ENCODE measurements around the gene TUBGCP3.

TUBGCP3 gene

DNA sequence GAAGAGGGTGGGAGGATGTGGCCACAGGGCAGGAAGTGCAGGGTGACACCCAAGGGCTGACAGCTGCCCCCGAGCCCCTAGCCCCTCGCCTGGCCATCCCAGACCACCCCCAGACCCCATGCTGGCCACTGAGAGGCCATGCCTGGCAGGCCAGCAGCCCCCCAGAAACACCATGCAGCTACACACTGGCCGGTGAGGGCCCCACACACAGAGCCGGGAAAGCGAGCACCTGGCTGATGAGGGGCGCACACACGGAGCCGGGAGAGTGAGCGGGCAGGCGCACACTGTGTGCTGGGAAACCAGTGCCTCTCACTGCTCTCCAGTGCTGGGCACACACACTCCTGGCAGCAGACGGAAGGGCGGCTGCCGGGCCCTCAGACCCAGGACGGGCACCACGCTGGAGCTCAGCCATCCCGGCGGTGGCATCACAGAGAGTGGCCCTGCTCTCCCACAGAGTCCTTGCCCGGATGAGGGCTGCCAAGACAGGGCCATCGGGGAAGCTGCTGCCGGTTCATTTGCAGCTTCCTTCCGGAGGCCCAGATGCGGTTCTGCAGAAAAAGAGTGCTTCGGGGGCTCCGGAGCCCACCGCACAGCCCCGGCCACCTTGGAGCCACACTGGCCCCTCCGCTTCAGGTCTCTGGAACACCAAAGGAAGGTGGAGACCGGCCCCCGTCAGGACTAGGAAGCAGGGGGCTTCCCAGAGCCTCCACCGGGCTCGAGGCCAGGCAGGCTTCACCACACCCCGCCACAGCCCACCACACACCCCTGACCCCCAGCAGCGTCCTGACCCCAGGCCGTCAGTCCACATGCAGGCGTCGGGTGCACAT lies 135.4 kb downstream of the TUBGCP3 start:
- no peak for DNase-seq (ENCODE audit: low read depth)

- DNase-seq (ENCODE audit: low read depth), result no peak
These were observed 136.2 kb downstream of the TUBGCP3 start for GRCh38 chr13:112451512-112452379.

GRCh38 chr13:112450904-112451240 lies 137.1 kb downstream of the TUBGCP3 start:
- DNase-seq (ENCODE audit: low read depth), result no peak

DNA sequence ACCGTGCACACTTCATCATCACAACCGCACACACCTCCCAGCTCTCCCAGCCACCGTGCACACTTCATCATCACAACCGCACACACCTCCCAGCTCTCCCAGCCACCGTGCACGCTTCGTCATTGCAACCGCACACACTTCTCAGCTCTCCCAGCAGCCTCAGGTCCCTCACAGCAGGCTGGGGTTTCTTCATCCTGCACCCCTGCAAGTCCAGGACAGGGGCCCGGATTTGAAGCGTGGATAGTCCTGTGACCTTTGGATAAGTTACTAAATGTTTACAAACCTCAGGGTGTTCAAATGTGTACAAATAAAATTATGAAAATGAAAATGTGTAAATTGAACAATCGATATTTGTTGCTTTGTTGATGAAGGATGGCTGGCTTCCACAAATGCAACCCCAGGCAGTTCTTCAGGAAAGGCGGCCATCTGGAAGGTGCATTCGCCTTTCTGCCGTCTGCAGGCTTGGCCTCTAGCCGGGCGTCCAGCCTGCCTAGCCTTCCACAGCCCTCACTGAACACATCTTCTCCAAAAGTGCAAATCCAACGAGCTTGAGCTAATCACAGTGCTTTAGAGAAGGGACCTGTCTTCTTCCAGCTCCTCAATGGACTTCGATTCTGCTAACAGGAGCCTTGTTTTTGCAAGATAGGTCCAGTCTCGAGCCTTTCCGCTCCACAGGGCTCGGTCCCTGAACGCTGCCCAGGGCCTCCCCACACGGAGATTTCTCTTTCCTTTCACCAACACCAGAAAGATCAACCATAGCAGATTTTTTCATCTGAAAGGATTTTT lies 137.6 kb downstream of the TUBGCP3 start:
- DNase-seq (ENCODE audit: low read depth), result no peak

DNA sequence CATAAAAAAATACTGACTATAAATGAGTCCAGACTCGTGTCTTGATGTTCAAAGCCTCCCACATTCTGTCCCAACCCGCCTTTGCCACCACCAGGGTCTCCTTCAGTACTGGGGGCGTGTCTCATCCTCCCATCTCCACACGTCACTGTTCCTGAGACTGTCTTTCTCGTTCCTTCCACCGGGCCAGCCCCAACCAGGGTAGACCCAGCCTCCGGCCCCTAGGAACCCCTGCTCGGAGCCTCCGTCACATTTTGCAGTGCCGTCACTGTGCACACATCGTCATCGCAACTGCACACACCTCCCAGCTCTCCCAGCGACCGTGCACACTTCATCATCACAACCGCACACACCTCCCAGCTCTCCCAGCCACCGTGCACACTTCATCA lies 138.4 kb downstream of the TUBGCP3 start:
- no peak for DNase-seq (ENCODE audit: low read depth)

DNA sequence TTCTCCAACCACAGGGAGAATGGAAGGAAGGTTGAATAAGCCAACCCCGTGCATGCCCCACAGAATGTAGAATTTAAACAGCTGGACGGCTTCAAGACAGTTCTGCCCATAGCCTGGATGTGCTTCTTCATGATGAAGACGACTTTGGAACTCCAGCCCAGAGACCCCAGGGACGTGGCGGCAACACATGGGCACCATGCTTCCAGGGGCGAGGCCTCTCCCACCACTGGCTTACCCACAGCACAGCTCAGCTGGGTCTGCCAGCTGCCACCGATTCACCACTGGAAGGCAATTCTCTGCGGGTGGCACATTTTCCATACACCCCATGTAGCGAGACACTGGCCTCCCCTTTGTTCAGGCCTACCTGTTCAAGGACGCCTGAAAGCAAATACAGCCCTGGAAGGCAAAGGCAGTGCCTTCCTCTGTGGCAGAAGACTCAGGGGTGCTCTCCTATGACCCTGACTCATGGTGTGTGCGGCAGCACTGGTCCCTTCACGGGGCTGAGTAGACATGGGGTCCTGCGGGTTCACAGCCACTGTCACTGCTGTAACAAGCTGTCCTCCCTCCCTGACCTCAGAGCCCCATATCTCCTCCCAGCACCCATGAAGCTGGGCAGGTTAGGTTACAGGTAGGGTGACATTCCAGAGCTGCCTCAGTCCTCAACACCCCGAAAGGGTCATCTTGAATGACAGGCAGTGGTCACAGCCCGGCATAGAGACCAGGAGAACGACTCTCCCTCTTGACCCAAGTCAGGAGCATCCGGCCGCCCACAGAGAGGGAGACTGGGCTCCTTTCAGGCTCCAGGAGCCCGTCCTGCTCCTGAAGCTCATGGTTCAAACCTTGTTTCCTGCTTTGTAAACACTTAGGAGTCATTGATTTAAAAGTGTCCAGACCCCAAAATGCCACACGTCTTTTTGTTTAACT lies 139.1 kb downstream of the TUBGCP3 start:
- no peak for DNase-seq (ENCODE audit: low read depth)

GRCh38 chr13:112447761-112448603 lies 140.0 kb downstream of the TUBGCP3 start:
- no peak for DNase-seq (ENCODE audit: low read depth)

- no peak for DNase-seq (ENCODE audit: low read depth)
These were observed 140.6 kb downstream of the TUBGCP3 start for GRCh38 chr13:112447306-112447705.

DNA sequence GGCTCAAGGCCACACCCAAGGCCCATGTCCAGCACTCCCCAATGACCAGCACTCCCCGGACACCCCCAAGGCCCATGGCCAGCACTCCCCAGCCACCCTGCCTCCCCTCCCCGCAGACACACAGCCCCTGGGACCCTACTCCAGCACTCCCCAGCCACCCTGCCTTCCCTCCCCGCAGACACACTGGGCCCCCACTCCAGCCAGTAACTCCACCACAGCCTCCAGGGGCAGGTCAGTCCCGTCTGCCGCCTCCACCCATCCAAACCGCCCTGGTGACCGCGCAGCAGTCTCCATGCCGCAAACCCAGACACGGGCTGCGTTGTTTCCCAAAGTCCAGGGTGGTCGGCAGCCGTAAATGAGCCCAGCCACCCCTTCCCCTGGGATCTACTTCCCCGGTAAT lies 141.1 kb downstream of the TUBGCP3 start:
- DNase-seq (ENCODE audit: low read depth), result no peak

DNA sequence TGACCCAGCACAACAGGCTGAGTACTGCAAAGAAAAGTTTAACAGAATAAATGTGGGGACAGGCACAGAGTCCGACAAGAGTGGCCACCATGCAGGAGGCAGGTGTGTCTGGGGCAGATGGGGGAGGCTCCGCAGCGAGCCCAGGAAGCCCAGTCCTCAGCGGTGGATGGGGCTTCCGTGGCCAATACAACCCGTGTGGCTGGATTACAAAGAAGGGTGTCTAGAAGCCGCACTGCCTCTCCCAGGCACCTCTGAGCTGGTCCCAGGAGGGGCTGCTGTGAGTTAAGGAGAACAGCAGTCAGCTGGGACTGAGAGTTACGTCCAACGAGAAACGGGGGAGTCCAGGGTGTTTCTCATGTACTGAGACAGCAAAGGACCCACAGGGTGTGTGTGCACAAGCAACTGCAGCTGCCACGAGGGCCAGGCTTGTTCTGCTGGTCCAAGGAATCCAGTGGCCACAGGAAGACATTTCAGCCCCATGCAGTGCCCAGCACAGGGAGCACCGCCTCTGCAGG lies 141.5 kb downstream of the TUBGCP3 start:
- DNase-seq (ENCODE audit: low read depth), result no peak

DNA sequence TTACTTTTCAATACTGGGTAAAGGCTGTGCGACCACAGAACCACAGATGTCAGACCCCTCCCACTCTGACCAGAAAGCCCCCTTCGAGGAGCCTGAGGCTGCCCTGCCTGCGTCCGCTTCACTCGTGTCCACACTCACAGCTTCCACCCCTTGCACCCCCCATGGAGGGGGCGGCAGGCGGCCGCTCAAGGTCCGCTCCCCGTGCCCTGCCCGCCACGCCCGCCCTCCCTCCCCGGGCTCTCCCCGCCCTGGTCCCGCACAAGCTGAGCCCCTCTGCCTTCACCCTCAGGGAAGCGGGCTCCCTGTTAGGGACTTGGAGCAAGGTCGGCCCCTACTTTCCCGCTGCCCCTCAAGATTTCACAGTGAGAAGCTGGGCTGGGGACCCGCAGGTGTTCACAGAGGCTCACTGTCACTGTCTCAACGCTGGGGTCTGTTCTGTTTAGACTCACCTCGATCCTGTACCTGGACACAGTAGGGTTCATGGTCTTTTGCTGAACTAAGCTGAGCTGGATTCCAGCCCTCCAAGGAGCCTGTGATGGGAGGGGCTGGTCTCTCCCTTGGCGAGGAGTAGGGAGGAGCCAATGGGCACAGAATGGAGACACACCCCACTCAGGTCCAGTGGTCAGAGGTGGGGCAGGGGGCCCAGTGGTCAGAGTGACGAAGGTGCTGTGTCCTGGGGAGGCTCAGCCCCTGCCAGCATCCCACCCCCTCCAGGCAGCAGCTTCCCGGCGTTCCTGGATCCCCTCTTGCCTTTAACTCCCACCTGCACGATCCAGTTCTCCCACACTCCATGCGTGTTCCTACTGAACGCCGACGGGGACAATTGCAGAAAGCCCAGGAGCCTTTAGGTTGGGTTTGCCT lies 142.3 kb downstream of the TUBGCP3 start:
- no peak for DNase-seq (ENCODE audit: low read depth)

- DNase-seq (ENCODE audit: low read depth), result no peak
These were observed 143.2 kb downstream of the TUBGCP3 start for GRCh38 chr13:112444416-112445399.

GRCh38 chr13:112443995-112444311 lies 144.0 kb downstream of the TUBGCP3 start:
- DNase-seq (ENCODE audit: low read depth), result no peak

- DNase-seq (ENCODE audit: low read depth), result no peak
These were observed 144.6 kb downstream of the TUBGCP3 start for GRCh38 chr13:112443191-112443994.

DNA sequence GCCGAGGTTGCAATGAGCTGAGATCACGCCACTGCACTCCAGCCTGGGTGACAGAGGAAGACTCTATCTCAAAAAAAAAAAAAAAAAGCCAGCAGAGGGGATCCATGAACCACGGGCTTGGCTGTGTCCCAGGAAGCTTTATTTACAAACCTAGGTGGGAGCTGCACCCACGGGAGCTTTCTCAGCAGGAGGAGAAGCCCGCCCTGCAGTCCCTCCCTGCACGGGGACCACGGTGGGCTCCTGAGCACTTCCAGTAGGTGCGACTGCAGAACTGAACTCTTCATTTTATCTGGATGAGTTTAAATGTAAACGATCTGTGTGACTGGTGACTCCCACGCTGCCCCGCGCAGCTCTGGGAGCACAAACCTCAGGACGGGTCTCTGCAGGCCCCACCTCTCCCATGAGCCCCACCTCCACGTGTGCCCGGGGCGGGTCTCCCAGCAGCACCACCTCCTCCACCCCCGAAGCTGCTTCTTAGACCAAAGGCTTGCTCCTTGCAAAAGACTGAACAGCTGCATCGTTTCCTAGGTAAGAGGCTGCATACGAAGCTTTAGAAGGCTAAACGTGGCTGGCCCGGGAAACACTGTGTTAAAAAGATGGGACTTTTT lies 145.4 kb downstream of the TUBGCP3 start:
- DNase-seq (ENCODE audit: low read depth), result no peak

DNA sequence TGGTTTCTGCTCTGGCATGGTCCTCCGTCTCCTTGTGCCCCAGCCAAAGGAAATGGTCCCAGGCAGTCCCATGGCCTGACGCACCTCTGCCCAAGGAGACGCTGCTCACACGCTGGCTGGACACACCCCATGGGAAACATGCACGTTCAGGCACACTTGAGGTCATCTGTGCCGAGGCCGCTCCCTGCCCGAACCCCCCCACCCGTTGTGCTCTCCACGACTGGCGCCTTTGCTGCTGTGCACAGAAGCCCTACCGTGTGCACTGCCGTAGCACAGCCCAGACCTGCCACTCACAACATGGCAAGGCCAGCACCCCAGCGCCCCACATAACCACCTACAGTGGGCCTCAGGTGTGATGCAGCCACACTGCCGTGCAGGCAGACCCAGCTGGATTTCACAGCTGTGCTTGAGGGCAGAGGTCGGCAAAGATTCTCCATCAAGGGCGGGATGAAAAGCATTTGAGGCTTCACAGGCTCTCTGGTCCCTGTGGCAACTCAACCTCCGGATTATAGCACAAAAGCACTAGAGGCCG lies 146.1 kb downstream of the TUBGCP3 start:
- DNase-seq (ENCODE audit: low read depth), result no peak

DNA sequence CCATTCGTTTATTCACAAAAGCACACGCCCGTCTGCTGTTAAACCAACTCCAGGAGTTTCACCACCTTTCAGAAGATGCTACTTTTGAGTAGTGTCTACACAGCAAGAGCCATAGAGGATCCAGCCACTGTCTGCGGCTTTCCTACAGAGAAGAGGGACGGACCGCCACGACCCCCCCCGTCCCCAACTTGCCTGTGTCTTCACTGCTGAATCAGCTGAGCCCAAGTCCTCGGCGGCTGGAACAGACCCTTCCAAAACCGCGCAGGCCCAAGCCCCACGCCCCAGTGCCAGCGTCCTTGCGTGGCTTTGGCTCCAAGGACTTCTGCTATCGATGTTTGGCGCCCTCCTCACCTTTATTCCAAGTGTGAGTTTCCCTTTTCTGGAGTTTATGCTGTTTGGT lies 146.7 kb downstream of the TUBGCP3 start:
- DNase-seq (ENCODE audit: low read depth), result no peak

Measured in T follicular helper cell (primary cell).